ENCODE measurements around the gene AP1S1. TPM values are rescaled to one million over a fixed set of nuclear protein-coding genes. Genes with fewer than 3 reads are reported as not detected.

The AP1S1 gene
- total RNA-seq, 1 donor from 2014 or later = 19.2 TPM

- POLR2A ChIA-PET = interaction anchor here (0.7 kb wide), 2 partner anchors 28 to 49 kb away, joined by 4 to 8 read pairs; no protein-coding TSS in a partner anchor
- no peak for ATAC-seq (ENCODE audit: low read depth)
Measured at GRCh38 chr7:101124376-101125056, 29.8 kb upstream of the AP1S1 start.

DNA sequence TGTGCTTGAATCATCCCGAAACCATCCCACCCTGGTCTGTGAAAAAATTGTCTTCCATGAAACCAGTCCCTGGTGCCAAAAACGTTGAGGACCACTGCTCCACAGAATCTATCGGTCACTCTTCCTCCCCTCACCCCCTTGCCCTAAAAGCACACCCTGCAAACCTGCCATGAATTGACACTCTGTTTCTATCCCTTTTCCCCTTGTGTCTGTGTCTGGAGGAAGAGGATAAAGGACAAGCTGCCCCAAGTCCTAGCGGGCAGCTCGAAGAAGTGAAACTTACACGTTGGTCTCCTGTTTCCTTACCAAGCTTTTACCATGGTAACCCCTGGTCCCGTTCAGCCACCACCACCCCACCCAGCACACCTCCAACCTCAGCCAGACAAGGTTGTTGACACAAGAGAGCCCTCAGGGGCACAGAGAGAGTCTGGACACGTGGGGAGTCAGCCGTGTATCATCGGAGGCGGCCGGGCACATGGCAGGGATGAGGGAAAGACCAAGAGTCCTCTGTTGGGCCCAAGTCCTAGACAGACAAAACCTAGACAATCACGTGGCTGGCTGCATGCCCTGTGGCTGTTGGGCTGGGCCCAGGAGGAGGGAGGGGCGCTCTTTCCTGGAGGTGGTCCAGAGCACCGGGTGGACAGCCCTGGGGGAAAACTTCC is 28.2 kb upstream of the AP1S1 start:
- ATAC-seq (ENCODE audit: low read depth) (peak; percentile 56), DNase-seq (no peak)
- H3K4me3 Mint-ChIP-seq = peak overlapping the region; percentile 47
- no peaks in the 10 kb centered on the region for H3K9me3 Mint-ChIP-seq
- ChIA-PET POLR2A (interaction anchor here (0.6 to 1.1 kb wide), 2 partner anchors 41 to 236 kb away, joined by 5 to 15 read pairs; partner anchors contain the start of genes TRIM56 and UFSP1), CTCF (interaction anchor here (1.1 to 1.9 kb wide), 3 partner anchors 16 to 66 kb away, joined by 3 to 6 read pairs (median 4); no protein-coding TSS in a partner anchor)
- H3K36me3 Mint-ChIP-seq (ENCODE audit: low read depth) = no peaks in the 10 kb centered on the region
- intact Hi-C loops (cut with micrococcal nuclease) = no loop called here
- no peak overlapping the region for H3K27ac Mint-ChIP-seq
- TF ChIP-seq, protein P1, sequence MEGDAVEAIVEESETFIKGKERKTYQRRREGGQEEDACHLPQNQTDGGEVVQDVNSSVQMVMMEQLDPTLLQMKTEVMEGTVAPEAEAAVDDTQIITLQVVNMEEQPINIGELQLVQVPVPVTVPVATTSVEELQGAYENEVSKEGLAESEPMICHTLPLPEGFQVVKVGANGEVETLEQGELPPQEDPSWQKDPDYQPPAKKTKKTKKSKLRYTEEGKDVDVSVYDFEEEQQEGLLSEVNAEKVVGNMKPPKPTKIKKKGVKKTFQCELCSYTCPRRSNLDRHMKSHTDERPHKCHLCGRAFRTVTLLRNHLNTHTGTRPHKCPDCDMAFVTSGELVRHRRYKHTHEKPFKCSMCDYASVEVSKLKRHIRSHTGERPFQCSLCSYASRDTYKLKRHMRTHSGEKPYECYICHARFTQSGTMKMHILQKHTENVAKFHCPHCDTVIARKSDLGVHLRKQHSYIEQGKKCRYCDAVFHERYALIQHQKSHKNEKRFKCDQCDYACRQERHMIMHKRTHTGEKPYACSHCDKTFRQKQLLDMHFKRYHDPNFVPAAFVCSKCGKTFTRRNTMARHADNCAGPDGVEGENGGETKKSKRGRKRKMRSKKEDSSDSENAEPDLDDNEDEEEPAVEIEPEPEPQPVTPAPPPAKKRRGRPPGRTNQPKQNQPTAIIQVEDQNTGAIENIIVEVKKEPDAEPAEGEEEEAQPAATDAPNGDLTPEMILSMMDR (IDR thresholded peaks at IDR 0.05) = no peak
- peaks cover 20% of the 10 kb centered on the region for H3K27me3 Mint-ChIP-seq
- peaks cover 47% of the 10 kb centered on the region for H3K4me1 Mint-ChIP-seq

More at GRCh38 chr7:101124376-101125056, 29.8 kb upstream of the AP1S1 start:
- Mint-ChIP-seq H3K27me3 (peaks cover 22% of the 10 kb centered on the region), H3K27ac (no peak overlapping the region), H3K36me3 (ENCODE audit: low read depth) (no peaks in the 10 kb centered on the region), H3K9me3 (no peaks in the 10 kb centered on the region), H3K4me3 (no peak overlapping the region), H3K4me1 (peaks cover 47% of the 10 kb centered on the region)
- intact Hi-C loops (cut with micrococcal nuclease) = no loop called here
- no peak for DNase-seq
- CTCF ChIA-PET = no interaction called here
- TF ChIP-seq, protein P1 (IDR thresholded peaks at IDR 0.05) = no peak

DNA sequence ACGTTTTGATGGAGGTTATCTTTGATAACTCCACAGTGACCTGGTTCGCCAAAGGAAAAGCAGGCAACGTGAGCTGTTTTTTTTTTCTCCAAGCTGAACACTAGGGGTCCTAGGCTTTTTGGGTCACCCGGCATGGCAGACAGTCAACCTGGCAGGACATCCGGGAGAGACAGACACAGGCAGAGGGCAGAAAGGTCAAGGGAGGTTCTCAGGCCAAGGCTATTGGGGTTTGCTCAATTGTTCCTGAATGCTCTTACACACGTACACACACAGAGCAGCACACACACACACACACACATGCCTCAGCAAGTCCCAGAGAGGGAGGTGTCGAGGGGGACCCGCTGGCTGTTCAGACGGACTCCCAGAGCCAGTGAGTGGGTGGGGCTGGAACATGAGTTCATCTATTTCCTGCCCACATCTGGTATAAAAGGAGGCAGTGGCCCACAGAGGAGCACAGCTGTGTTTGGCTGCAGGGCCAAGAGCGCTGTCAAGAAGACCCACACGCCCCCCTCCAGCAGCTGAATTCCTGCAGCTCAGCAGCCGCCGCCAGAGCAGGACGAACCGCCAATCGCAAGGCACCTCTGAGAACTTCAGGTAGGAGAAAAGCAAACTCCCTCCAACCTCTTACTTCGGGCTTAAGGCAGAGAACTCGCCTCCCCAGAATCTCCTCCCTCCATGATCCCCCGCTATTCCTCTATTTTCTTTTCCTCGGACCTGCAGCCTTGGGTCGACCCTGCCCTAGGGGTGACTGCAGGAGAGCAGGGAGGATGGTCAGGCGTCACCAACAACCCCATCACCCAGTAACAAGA is 27.4 kb upstream of the AP1S1 start, which contains the start of gene SERPINE1:
TSS of gene SERPINE1 (plus strand) at position 454 of the 809 bp plus-strand sequence. CDS start 1,290 bp downstream, outside the sequence.
- H3K36me3 Mint-ChIP-seq (ENCODE audit: low read depth) = no peaks in the 10 kb centered on the region
- H3K27ac Mint-ChIP-seq = no peak within 1 kb of the TSS
- DNase-seq (peak; percentile 25), ATAC-seq (ENCODE audit: low read depth) (peak; percentile 76)
- TF ChIP-seq, protein P1 (IDR thresholded peaks at IDR 0.05) = no peak
- H3K27me3 Mint-ChIP-seq = peaks cover 20% of the 10 kb centered on the region
- intact Hi-C loops (cut with micrococcal nuclease) = no loop called here
- ChIA-PET POLR2A (interaction anchor here (0.6 kb wide), 1 partner anchor 237 kb away, joined by 15 read pairs; the partner anchor contains the start of gene UFSP1), CTCF (interaction anchor here (1.1 to 1.9 kb wide), 3 partner anchors 15 to 66 kb away, joined by 3 to 6 read pairs (median 4); no protein-coding TSS in a partner anchor)
- peak within 1 kb of the TSS; percentile 47 for H3K4me3 Mint-ChIP-seq
- no peaks in the 10 kb centered on the region for H3K9me3 Mint-ChIP-seq
- H3K4me1 Mint-ChIP-seq = peaks cover 47% of the 10 kb centered on the region

GRCh38 chr7:101127460-101128039 is 26.7 kb upstream of the AP1S1 start:
- Mint-ChIP-seq H3K9me3 (no peaks in the 10 kb centered on the region), H3K27ac (no peak overlapping the region)
- POLR2A ChIA-PET = no interaction called here

More at GRCh38 chr7:101127460-101128039, 26.7 kb upstream of the AP1S1 start:
- Mint-ChIP-seq H3K36me3 (ENCODE audit: low read depth) (no peaks in the 10 kb centered on the region), H3K4me3 (peak overlapping the region; percentile 47), H3K27me3 (peaks cover 22% of the 10 kb centered on the region), H3K4me1 (peaks cover 40% of the 10 kb centered on the region)
- DNase-seq (no peak), ATAC-seq (ENCODE audit: low read depth) (no peak)
- TF ChIP-seq, protein P1 (IDR thresholded peaks at IDR 0.05) = no peak
- intact Hi-C loops (cut with micrococcal nuclease) = no loop called here
- CTCF ChIA-PET = no interaction called here

All from activated B cell treated with CpG ODN at 0.5 μM for 24 hours (primary cell).